Lung (tissue), 12 donors: ENCODE data around the gene MAP6. TPM values are rescaled to one million over a fixed set of nuclear protein-coding genes. Genes with fewer than 3 reads are reported as not detected.

Experiments
- ATAC-seq: fragments of 200-7000 bp; cut with Tn5 transposase; one replicate; pipeline ENCODE4 v1.9.1; 2020; ENCODE audit warnings: moderate number of reproducible peaks; ENCODE audit not compliant: insufficient read depth, low FRiP score
- DNase-seq, 3 donors: peaks; one replicate each; pipeline ENCODE4 v3.0.0-alpha.2; 2013 to 2017
- H3K27ac ChIP-seq, 2 donors: one replicate each; pipeline ENCODE4 v1.5.1; 2013; ENCODE audit warnings: mild to moderate bottlenecking in 2 of 2, moderate library complexity in 2 of 2, control low read depth in 1 of 2, inconsistent platforms in 1 of 2, low read depth in 1 of 2, low read length in 1 of 2
- H3K27me3 ChIP-seq, 3 donors: one replicate each; pipeline ENCODE4 v1.5.1; 2013; ENCODE audit warnings: low read length in 2 of 3; ENCODE audit not compliant: control insufficient read depth in 3 of 3, insufficient read depth in 3 of 3
- H3K36me3 ChIP-seq, 4 donors: one replicate each; pipeline ENCODE4 v1.5.1; 2013; ENCODE audit warnings: low read length in 4 of 4, mild to moderate bottlenecking in 1 of 4, moderate library complexity in 1 of 4; ENCODE audit not compliant: control insufficient read depth in 4 of 4, insufficient read depth in 4 of 4
- H3K4me1 ChIP-seq, 5 donors: one replicate each; pipeline ENCODE4 v1.5.1; 2013; ENCODE audit warnings: low read length in 5 of 5, mild to moderate bottlenecking in 2 of 5, moderate library complexity in 1 of 5; ENCODE audit not compliant: control insufficient read depth in 5 of 5, insufficient read depth in 5 of 5
- H3K4me3 ChIP-seq: one replicate; pipeline ENCODE4 v1.5.1; 2013; ENCODE audit warnings: mild to moderate bottlenecking, control low read depth, moderate library complexity
- H3K9ac ChIP-seq, 2 donors: one replicate each; pipeline ENCODE4 v1.5.1; 2013; ENCODE audit warnings: low read length in 2 of 2, control low read depth in 1 of 2; ENCODE audit not compliant: insufficient read depth in 1 of 2
- H3K9me3 ChIP-seq, 4 donors: one replicate each; pipeline ENCODE4 v1.5.1; 2013; ENCODE audit warnings: low read length in 3 of 4, mild to moderate bottlenecking in 1 of 4, moderate library complexity in 1 of 4; ENCODE audit not compliant: control insufficient read depth in 4 of 4, insufficient read depth in 3 of 4
- CTCF ChIP-seq: IDR thresholded peaks from 2 replicates; pipeline ENCODE4 v1.5.1; 2012; ENCODE audit warnings: mild to moderate bottlenecking; ENCODE audit errors: control extremely low read depth, extremely low read depth
- WGBS, 2 donors: extraction: QIAGEN DNeasy Blood & Tissue Kit; methylation state at CpG; one replicate each; pipeline ENCODE4 v1.1.7; 2013; 5-methylcytosine and 5-hydroxymethylcytosine counted together
- polyA plus RNA-seq, 2 donors: library from polyadenylated mRNA; stranded (reverse); fragments of 200-250 nt; gene quantifications; one replicate each; pipeline ENCODE4 v1.2.1, GENCODE V29; 2013
- total RNA-seq, 2 donors: library from RNA; depleted of rRNA in 1 of 2; stranded (reverse); fragments of >200 nt in 1 of 2; gene quantifications; one replicate each; pipeline ENCODE4 v1.2.1, GENCODE V29; 2014 to 2021
- donor health status: control.
- donor health status: control.
- donor health status: Bipolar disorder and iron deficiency.
- donor health status: healthy.
- donor health status: DM: yes; HTN: yes; CAD: no.

MAP6 gene
- total and polyA plus RNA-seq, 4 donors = 5.8 to 17.8 (median 7.2) TPM

GRCh38 chr11:75593286-75593915 is 75.4 kb downstream of the MAP6 start:
- Histone ChIP-seq H3K27ac (no peak overlapping the region), H3K4me3 (no peak overlapping the region), H3K9me3 (no peaks in the 10 kb centered on the region), H3K4me1 (peaks cover 0 to 13% (median 5%) of the 10 kb centered on the region in 5 donors), H3K36me3 (no peaks in the 10 kb centered on the region), H3K9ac (no peak overlapping the region), H3K27me3 (no peaks in the 10 kb centered on the region)
- no peak for ATAC-seq
- 67 to 71% methylated on average over 2 of the region's 2 CpGs for WGBS, 2 donors
- DNase-seq = no peak
- no peak for TF ChIP-seq CTCF

GRCh38 chr11:75592715-75593114 is 76.1 kb downstream of the MAP6 start:
- peaks cover 0 to 13% (median 5%) of the 10 kb centered on the region in 5 donors for H3K4me1 ChIP-seq
- no peak overlapping the region for H3K9ac ChIP-seq
- no peak for TF ChIP-seq CTCF
- no peaks in the 10 kb centered on the region for H3K36me3 ChIP-seq
- WGBS, 2 donors = 47 to 63% methylated on average over 2 of the region's 2 CpGs
- no peaks in the 10 kb centered on the region for H3K27me3 ChIP-seq
- no peaks in the 10 kb centered on the region for H3K9me3 ChIP-seq
- DNase-seq (no peak), ATAC-seq (no peak)
- no peak overlapping the region for H3K27ac ChIP-seq
- H3K4me3 ChIP-seq = no peak overlapping the region

- DNase-seq (no peak), ATAC-seq (no peak)
- H3K27me3 ChIP-seq = no peaks in the 10 kb centered on the region
- no peak overlapping the region for H3K27ac ChIP-seq
- H3K9ac ChIP-seq = no peak overlapping the region
- TF ChIP-seq CTCF = no peak
- H3K4me1 ChIP-seq = peaks cover 0 to 13% (median 5%) of the 10 kb centered on the region in 5 donors
- H3K4me3 ChIP-seq = no peak overlapping the region
- H3K9me3 ChIP-seq = no peaks in the 10 kb centered on the region
- H3K36me3 ChIP-seq = no peaks in the 10 kb centered on the region
- WGBS, 2 donors = 69 to 74% methylated on average over 6 of the region's 6 CpGs
Measured at GRCh38 chr11:75591966-75592365, 76.9 kb downstream of the MAP6 start.

- ATAC-seq = no peak
- Histone ChIP-seq H3K9ac (no peak overlapping the region), H3K27ac (no peak overlapping the region), H3K9me3 (no peaks in the 10 kb centered on the region), H3K4me1 (peaks cover 0 to 13% (median 5%) of the 10 kb centered on the region in 5 donors), H3K27me3 (no peaks in the 10 kb centered on the region), H3K4me3 (no peak overlapping the region), H3K36me3 (no peaks in the 10 kb centered on the region)
- WGBS, 2 donors = 89 to 91% methylated on average over 8 of the region's 8 CpGs
- no peak for DNase-seq
- TF ChIP-seq CTCF = no peak
Measured at GRCh38 chr11:75591371-75591770, 77.5 kb downstream of the MAP6 start.
